H9 (cell line): ENCODE measurements around the gene CD59. TPM values are rescaled to one million over a fixed set of nuclear protein-coding genes. Genes with fewer than 3 reads are reported as not detected.
A peak's percentile ranks its signal among the peaks of the same experiment; 100 is the strongest.

Source experiments
- DNase-seq: peaks from one replicate; pipeline ENCODE4 v3.0.0-alpha.2; 2017
- H2AFZ ChIP-seq: one replicate; pipeline ENCODE4 v1.6.1; 2013; ENCODE audit warnings: mild to moderate bottlenecking, low read length, control low read depth, moderate library complexity
- H2AK5ac ChIP-seq: 2 replicates; pipeline ENCODE4 v1.6.1; 2013; ENCODE audit warnings: low read length, control low read depth, mixed read lengths; ENCODE audit not compliant: insufficient read length
- H2BK120ac ChIP-seq: one replicate; pipeline ENCODE4 v1.6.1; 2013; ENCODE audit warnings: low read depth, mild to moderate bottlenecking, low read length, control low read depth, inconsistent platforms; ENCODE audit not compliant: poor library complexity, severe bottlenecking
- H2BK12ac ChIP-seq: 2 replicates; pipeline ENCODE4 v1.6.1; 2013; ENCODE audit warnings: low read length, control low read depth, mixed read lengths, low read depth; ENCODE audit not compliant: insufficient read length
- H2BK15ac ChIP-seq: 2 replicates; pipeline ENCODE4 v1.6.1; 2013; ENCODE audit warnings: low read depth, low read length, control low read depth
- H2BK20ac ChIP-seq: one replicate; pipeline ENCODE4 v1.6.1; 2013; ENCODE audit warnings: low read depth, mild to moderate bottlenecking, low read length, control low read depth, inconsistent platforms; ENCODE audit not compliant: poor library complexity, severe bottlenecking
- H2BK5ac ChIP-seq: 2 replicates; pipeline ENCODE4 v1.6.1; 2013; ENCODE audit warnings: low read length, control low read depth, mixed read lengths; ENCODE audit not compliant: insufficient read length
- H3K14ac ChIP-seq: 2 replicates; pipeline ENCODE4 v1.6.1; 2013; ENCODE audit warnings: low read length, control low read depth; ENCODE audit not compliant: insufficient read depth
- H3K18ac ChIP-seq: 2 replicates; pipeline ENCODE4 v1.6.1; 2013; ENCODE audit warnings: low read depth, mild to moderate bottlenecking, mixed read lengths, low read length, control low read depth; ENCODE audit not compliant: insufficient read length
- H3K23ac ChIP-seq: 2 replicates; pipeline ENCODE4 v1.6.1; 2013; ENCODE audit warnings: low read length, control low read depth, mixed read lengths, low read depth; ENCODE audit not compliant: insufficient read length
- H3K23me2 ChIP-seq: 2 replicates; pipeline ENCODE4 v1.6.1; 2013; ENCODE audit warnings: low read depth, mild to moderate bottlenecking, mixed read lengths, low read length, control low read depth; ENCODE audit not compliant: insufficient read length, poor library complexity, severe bottlenecking
- H3K27ac ChIP-seq: 2 replicates; pipeline ENCODE4 v1.5.1; 2013; ENCODE audit warnings: low read length, control low read depth, mixed read lengths, low read depth; ENCODE audit not compliant: insufficient read length
- H3K27me3 ChIP-seq: 2 replicates; pipeline ENCODE4 v1.6.1; 2013; ENCODE audit warnings: low read length, control low read depth, inconsistent platforms; ENCODE audit not compliant: insufficient read depth
- H3K4ac ChIP-seq: 2 replicates; pipeline ENCODE4 v1.6.1; 2013; ENCODE audit warnings: low read depth, mild to moderate bottlenecking, control low read depth, inconsistent platforms, low read length, moderate library complexity
- H3K4me1 ChIP-seq: 2 replicates; pipeline ENCODE4 v1.6.1; 2013; ENCODE audit warnings: low read length, control low read depth, inconsistent platforms; ENCODE audit not compliant: insufficient read depth
- H3K4me2 ChIP-seq: 2 replicates; pipeline ENCODE4 v1.6.1; 2013; ENCODE audit warnings: low read length, control low read depth, mixed read lengths; ENCODE audit not compliant: insufficient read length, insufficient read depth
- H3K56ac ChIP-seq: 2 replicates; pipeline ENCODE4 v1.6.1; 2013; ENCODE audit warnings: low read depth, mild to moderate bottlenecking, mixed read lengths, low read length, control low read depth; ENCODE audit not compliant: insufficient read length
- H3K79me1 ChIP-seq: 2 replicates; pipeline ENCODE4 v1.6.1; 2013; ENCODE audit warnings: low read depth, mild to moderate bottlenecking, moderate library complexity, low read length, control low read depth, inconsistent platforms; ENCODE audit not compliant: insufficient read depth, poor library complexity, severe bottlenecking
- H3K79me2 ChIP-seq: 2 replicates; pipeline ENCODE4 v1.6.1; 2013; ENCODE audit warnings: low read length, control low read depth, inconsistent platforms; ENCODE audit not compliant: insufficient read depth
- H3K9ac ChIP-seq: 2 replicates; pipeline ENCODE4 v1.6.1; 2013; ENCODE audit warnings: low read length, control low read depth, mixed read lengths; ENCODE audit not compliant: insufficient read length; ENCODE audit errors: extremely low read depth
- H3K9me3 ChIP-seq: one replicate; pipeline ENCODE4 v1.6.1; 2013; ENCODE audit warnings: low read depth, low read length, inconsistent platforms; ENCODE audit not compliant: control insufficient read depth
- H3T11ph ChIP-seq: one replicate; pipeline ENCODE4 v1.6.1; 2013; ENCODE audit warnings: mild to moderate bottlenecking, low read length, control low read depth, inconsistent platforms
- H4K20me1 ChIP-seq: one replicate; pipeline ENCODE4 v1.6.1; 2013; ENCODE audit not compliant: control insufficient read depth, insufficient read length, insufficient read depth
- H4K5ac ChIP-seq: 2 replicates; pipeline ENCODE4 v1.6.1; 2013; ENCODE audit warnings: low read depth, mild to moderate bottlenecking, mixed read lengths, low read length, control low read depth; ENCODE audit not compliant: insufficient read length
- H4K8ac ChIP-seq: replicated peaks from 2 replicates; pipeline ENCODE4 v1.6.1; 2013; ENCODE audit warnings: low read length, control low read depth, mixed read lengths, low read depth; ENCODE audit not compliant: insufficient read length
- H4K91ac ChIP-seq: 2 replicates; pipeline ENCODE4 v1.6.1; 2013; ENCODE audit warnings: low read depth, mild to moderate bottlenecking, moderate library complexity, mixed read lengths, low read length, control low read depth; ENCODE audit not compliant: insufficient read length
- H3K27ac Mint-ChIP-seq, 3 experiments: 2 replicates in 2 of 3; 3 replicates in 1 of 3; pipeline ENCODE4 v1.8.0; 2020 to 2021; ENCODE audit warnings: mixed read lengths in 3 of 3, mild to moderate bottlenecking in 1 of 3, moderate library complexity in 1 of 3
- H3K27me3 Mint-ChIP-seq: 2 replicates; pipeline ENCODE4 v1.8.0; 2021; ENCODE audit warnings: low read depth, mild to moderate bottlenecking, moderate library complexity, mixed read lengths
- H3K36me3 Mint-ChIP-seq, 3 experiments: 2 replicates in 2 of 3; 3 replicates in 1 of 3; pipeline ENCODE4 v1.8.0; 2020 to 2021; ENCODE audit warnings: low read depth in 3 of 3, mixed read lengths in 3 of 3; ENCODE audit not compliant: insufficient read depth in 1 of 3
- H3K4me1 Mint-ChIP-seq, 2 experiments: 2 replicates each; pipeline ENCODE4 v1.8.0; 2020; ENCODE audit warnings: mixed read lengths in 2 of 2
- H3K4me3 Mint-ChIP-seq, 2 experiments: 2 replicates in 1 of 2; 3 replicates in 1 of 2; pipeline ENCODE4 v1.8.0; 2020 to 2021; ENCODE audit warnings: mild to moderate bottlenecking in 2 of 2, mixed read lengths in 2 of 2, moderate library complexity in 1 of 2
- H3K9me3 Mint-ChIP-seq, 2 experiments: 2 replicates in 1 of 2; 3 replicates in 1 of 2; pipeline ENCODE4 v1.8.0; 2020; ENCODE audit warnings: mild to moderate bottlenecking in 2 of 2, mixed read lengths in 2 of 2, moderate library complexity in 1 of 2
- WGBS: extraction: QIAGEN DNeasy Blood & Tissue Kit; methylation state at CpG from one replicate; pipeline ENCODE4 v1.1.7; 2013; ENCODE audit warnings: missing lambda C conversion rate, low lambda C conversion rate, mixed read lengths; ENCODE audit not compliant: insufficient read length; ENCODE audit errors: extremely low coverage; 5-methylcytosine and 5-hydroxymethylcytosine counted together
- total RNA-seq: library from RNA; stranded (reverse); gene quantifications from 2 replicates; pipeline ENCODE4 v1.2.1, GENCODE V29; 2021
- TF ChIP-seq, protein P1 (sequence below): fragments of 200-600 bp; sonication (generic); conservative IDR thresholded peaks from 3 replicates; pipeline ENCODE4 v1.8.0; 2021; ENCODE audit warnings: antibody characterized with exemption, mild to moderate bottlenecking

CD59 gene
- total RNA-seq, 1 experiment from 2014 or later = 91.5 TPM

GRCh38 chr11:33733980-33734379 lies 2.2 kb downstream of the CD59 start:
- Histone ChIP-seq H3K14ac (no peak overlapping the region), H4K5ac (no peak overlapping the region), H3K27ac (no peak overlapping the region), H2BK5ac (no peak overlapping the region), H3K4me2 (no peak overlapping the region), H3K79me1 (peaks cover 3% of the 10 kb centered on the region), H2BK12ac (no peak overlapping the region), H4K91ac (no peak overlapping the region), H3K4me1 (no peaks in the 10 kb centered on the region), H2AFZ (no peak overlapping the region), H3K23ac (no peak overlapping the region), H4K20me1 (no peaks in the 10 kb centered on the region), H3K56ac (no peak overlapping the region), H2BK15ac (no peak overlapping the region), H3K23me2 (no peaks in the 10 kb centered on the region), H2BK120ac (no peak overlapping the region), H3K4ac (no peak overlapping the region), H4K8ac (no peak overlapping the region), H3K79me2 (no peaks in the 10 kb centered on the region; the same call in 1 of the 2 replicates), H2AK5ac (no peak overlapping the region), H2BK20ac (no peak overlapping the region), H3K9ac (no peak overlapping the region), H3T11ph (no peak overlapping the region), H3K18ac (no peak overlapping the region), H3K27me3 (no peaks in the 10 kb centered on the region; the same call in 1 of the 2 replicates), H3K9me3 (no peaks in the 10 kb centered on the region)
- Mint-ChIP-seq H3K27me3 (peaks cover 6% of the 10 kb centered on the region), H3K9me3 (no peaks in the 10 kb centered on the region), H3K4me3 (peak overlapping the region in 1 of 2 experiments; percentile 31; a peak in 2 of 5 replicates), H3K27ac (no peak overlapping the region), H3K4me1 (peaks cover 28% of the 10 kb centered on the region in 2 experiments), H3K36me3 (peaks cover 4 to 9% (median 6%) of the 10 kb centered on the region in 3 experiments; a peak in 6 of 7 replicates)
- TF ChIP-seq, protein P1, sequence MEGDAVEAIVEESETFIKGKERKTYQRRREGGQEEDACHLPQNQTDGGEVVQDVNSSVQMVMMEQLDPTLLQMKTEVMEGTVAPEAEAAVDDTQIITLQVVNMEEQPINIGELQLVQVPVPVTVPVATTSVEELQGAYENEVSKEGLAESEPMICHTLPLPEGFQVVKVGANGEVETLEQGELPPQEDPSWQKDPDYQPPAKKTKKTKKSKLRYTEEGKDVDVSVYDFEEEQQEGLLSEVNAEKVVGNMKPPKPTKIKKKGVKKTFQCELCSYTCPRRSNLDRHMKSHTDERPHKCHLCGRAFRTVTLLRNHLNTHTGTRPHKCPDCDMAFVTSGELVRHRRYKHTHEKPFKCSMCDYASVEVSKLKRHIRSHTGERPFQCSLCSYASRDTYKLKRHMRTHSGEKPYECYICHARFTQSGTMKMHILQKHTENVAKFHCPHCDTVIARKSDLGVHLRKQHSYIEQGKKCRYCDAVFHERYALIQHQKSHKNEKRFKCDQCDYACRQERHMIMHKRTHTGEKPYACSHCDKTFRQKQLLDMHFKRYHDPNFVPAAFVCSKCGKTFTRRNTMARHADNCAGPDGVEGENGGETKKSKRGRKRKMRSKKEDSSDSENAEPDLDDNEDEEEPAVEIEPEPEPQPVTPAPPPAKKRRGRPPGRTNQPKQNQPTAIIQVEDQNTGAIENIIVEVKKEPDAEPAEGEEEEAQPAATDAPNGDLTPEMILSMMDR = no peak
- no peak for DNase-seq
- no CpG with 5 or more reads among the region's 7 CpGs for WGBS
